Amniotic epithelial cell (primary cell): ENCODE results near the gene SLC27A2.

Source experiments
- DNase-seq: peaks from one replicate; pipeline ENCODE4 v3.0.0-alpha.2; 2010; ENCODE audit warnings: low read depth

The SLC27A2 gene

GRCh38 chr15:50238255-50238654, 56.3 kb downstream of the SLC27A2 start:
- DNase-seq = no peak

GRCh38 chr15:50241684-50242450, 59.9 kb downstream of the SLC27A2 start:
- peak; percentile 35 for DNase-seq

DNA sequence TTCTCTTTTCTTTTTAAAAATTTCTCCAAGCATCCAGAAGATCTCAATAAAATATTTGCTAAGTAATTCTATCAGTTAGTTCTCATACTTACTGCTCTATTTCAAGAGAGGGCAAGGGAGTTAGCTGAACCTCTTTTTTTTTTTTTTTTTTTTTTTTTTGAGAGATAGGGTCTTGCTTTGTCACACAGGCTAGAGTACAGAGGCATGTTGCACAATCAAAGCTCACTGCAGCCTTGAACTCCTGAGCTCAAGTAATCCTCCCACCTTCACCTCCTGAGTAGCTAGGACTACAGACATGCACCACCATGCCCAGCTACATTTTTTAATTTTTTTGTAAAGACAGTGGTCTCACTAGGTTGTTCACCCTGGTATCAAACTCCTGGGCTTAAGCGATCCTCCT, 62.2 kb downstream of the SLC27A2 start:
- no peak for DNase-seq

- no peak for DNase-seq
Observed at GRCh38 chr15:50244959-50245624, 63.1 kb downstream of the SLC27A2 start.

GRCh38 chr15:50246631-50247030, 64.6 kb downstream of the SLC27A2 start:
- DNase-seq = no peak

DNA sequence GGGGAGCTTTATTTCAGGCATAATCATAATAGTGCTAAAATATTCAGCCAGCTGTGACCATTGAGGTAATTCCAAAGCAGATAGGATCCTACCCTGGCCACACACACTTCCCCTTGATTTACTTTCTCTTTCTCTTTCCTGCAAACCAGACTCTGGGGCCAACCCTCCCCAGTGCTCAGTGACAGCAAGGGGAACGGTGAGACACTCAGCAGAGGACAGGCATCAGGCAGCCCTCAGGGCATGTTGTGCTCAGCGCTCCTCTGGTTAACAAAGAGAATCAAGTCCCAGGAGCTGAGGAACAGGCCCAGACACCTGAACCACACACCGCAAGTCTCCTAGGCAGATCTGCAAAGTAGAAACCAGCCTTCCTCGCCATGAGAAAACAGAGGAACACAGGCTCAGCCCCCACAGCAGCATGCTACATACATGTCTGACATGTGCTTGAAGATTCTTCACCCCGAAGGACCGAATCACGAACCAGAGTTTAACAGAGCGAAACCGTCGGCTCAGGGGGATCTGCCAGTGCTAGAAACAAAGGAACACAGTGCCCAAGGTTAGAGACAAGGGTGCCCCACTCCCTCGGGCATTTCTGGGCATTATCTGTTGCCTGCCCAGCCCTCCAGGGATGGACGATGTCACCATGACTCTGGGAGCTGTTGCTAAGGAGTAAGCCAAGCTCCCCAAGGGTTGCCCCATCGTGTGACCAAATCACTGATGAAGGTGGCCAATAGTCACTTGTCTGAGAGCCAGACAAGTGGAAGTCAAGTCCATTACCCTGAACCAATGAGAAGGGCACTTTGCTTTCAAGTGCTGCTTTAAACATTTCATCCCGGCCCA, 66.0 kb downstream of the SLC27A2 start:
- no peak for DNase-seq

- DNase-seq = no peak
Observed at GRCh38 chr15:50248994-50249582, 67.1 kb downstream of the SLC27A2 start.

DNA sequence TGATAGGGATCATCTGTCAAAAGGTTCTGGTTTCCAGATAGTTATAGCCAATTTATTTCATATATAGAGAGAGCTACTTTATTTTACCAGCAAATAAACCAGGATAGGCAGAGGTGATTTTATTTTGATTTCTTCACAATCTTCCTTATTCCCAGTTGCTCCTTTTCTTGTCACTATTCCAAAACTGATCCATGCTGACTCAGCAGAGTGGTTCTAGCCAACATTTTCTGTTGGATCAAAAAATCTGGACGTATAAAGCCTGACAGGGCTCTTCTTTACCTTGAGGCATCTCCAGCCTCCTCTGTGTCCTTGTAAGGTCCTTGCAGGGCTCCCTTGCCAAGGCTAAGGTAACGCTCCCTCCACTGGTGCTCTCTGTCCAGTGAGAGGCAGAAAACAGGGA, 67.7 kb downstream of the SLC27A2 start:
- DNase-seq = no peak

GRCh38 chr15:50250760-50251394, 68.9 kb downstream of the SLC27A2 start:
- DNase-seq = no peak

- peak; percentile 21 for DNase-seq
Observed at GRCh38 chr15:50251638-50252182, 69.7 kb downstream of the SLC27A2 start.

DNA sequence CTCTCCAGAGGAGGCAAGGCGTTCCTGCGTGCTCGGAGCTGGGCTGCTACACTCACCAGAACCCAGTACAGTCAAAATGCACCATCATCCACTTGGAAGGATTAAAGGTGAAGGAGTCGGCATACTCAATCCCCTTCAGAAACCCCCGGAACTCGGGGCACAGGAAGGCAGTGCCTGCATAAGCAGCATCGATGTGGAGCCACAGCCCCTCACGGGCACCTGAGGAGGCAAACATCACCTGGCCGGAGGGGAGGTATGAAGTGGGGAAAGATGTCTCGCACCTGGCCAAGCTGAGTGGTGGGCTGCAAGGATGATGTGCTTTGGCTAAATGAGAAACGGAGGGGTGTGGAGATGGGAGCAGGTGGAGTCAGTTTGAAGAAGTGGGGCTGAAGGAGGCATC, 70.6 kb downstream of the SLC27A2 start:
- no peak for DNase-seq

GRCh38 chr15:50256188-50257041, 74.4 kb downstream of the SLC27A2 start:
- DNase-seq = peak; percentile 80

- no peak for DNase-seq
Observed at GRCh38 chr15:50257332-50257731, 75.3 kb downstream of the SLC27A2 start.

GRCh38 chr15:50257924-50258323, 75.9 kb downstream of the SLC27A2 start:
- peak; percentile 69 for DNase-seq

- no peak for DNase-seq
Observed at GRCh38 chr15:50259276-50259675, 77.3 kb downstream of the SLC27A2 start.

DNA sequence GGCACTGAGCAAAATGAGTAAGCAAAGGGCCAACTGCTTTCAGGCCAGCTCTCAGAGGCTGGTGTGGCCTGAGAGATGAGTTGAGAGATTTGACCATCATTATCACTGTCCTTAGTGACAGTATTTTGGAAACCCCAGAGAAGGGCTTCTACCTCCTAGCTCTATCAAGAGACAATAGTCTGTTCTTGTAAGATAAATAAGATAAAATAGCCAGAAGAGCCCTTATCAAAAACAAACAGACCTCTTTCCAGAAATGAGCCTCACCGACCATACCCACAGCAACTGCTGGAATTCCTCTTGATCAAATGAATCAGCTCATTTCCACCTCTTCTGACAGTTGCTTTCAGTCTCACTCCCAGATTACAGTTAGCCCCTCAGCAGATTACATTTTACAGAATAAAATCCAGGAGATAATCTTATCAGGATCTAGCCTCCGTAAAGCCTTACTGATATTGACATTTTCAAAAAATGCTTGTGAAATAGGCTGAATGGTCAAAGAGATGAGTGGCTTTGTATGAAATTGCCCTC, 79.0 kb downstream of the SLC27A2 start:
- peak; percentile 37 for DNase-seq

- DNase-seq = no peak
Observed at GRCh38 chr15:50261981-50262380, 80.0 kb downstream of the SLC27A2 start.

DNA sequence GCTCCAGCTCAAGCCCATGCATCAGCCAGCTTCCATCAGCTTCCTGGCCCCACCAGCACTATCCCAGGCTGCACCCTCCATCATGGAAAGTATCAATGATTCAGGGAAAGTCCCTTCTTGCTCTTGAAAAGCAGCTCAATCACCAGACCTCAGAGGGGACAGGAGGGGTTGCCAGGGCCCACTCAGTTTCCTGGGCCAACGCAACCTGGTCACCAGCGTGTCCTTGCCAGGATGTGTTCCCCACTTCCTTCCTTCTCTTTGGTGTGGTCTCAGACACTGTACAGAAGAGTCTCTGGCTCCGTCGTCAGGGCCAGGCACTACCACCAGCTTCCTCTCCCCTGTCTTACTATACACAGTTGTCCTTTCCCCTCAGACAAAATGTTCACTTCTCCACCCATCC, 80.5 kb downstream of the SLC27A2 start:
- no peak for DNase-seq

DNA sequence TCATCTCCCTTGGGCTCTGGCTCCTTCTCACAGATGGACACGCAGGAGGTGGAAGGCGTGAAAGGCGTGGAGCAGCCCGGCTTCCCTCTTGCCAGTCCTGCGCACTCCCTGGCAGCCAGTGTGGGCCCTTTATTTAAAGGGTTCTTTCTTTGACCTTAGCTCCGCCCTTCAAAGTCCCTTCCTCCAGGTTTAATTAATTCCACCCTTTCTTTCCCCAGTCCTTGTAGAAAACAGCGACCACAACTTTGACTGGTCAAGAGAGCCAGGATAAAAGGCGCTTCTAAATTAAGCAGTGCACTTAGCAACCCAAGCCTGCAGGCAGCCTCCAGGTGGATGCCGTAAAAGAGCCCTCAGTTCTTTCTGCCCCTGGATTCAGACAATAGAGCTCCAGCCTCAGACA, 83.6 kb downstream of the SLC27A2 start, which contains the start of gene HDC:
HDC (minus strand) TSS at position 107 of the 400 bp plus-strand sequence; CDS start at position 4, 103 bp downstream.
- DNase-seq = no peak

DNA sequence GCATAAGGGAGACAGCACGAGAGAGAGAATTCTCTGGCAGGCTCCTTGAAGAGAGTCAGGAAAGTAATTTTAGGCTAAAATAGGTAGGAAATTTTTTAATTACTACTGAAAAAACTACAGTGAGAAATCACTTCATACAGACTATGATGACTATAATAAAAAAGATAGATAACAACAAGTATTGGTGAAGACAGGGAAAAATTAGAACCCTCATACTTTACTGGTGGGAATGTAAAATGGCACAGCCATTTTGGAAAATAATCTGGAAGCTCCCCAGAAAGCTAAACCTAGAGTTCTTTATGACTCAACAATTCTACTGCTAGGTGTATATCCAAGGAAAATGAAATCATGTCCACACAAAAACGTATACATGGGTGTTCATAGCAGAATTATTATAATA, 85.6 kb downstream of the SLC27A2 start:
- no peak for DNase-seq
